Measurements from ENCODE around the gene YLPM1.

Gene YLPM1

DNA sequence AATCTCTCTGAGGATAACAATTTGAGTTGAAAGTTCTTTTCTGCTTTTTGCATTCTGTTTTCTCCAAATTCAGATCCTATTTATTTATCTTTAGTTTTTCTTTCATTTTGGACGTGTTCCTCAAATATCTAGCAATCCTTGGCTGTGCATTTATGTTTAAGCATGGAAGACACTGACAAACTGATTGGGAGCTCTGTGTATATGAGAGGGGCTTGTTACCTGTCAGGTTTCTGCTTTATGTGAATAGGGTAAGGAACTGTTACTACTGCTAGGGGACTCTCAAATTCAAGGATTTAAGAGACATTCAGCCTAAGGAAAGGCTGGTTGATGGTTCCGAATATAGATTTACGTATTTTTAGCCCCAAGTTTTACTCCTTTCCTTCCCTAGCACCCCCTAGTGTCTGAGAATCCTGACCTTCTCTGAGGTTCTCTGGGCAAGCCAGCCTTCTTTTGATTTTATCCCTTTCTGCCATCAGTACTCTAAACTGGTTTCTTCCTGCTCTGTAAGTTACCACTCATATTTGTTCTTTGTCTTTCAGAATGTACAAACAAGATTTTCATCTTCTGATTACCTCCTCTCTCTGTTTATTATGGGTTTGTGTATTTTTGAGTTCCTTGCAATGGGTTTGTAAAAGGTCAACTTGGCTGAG is 30.5 kb downstream of the YLPM1 start:
- DNase-seq: peak; percentile 10

DNA sequence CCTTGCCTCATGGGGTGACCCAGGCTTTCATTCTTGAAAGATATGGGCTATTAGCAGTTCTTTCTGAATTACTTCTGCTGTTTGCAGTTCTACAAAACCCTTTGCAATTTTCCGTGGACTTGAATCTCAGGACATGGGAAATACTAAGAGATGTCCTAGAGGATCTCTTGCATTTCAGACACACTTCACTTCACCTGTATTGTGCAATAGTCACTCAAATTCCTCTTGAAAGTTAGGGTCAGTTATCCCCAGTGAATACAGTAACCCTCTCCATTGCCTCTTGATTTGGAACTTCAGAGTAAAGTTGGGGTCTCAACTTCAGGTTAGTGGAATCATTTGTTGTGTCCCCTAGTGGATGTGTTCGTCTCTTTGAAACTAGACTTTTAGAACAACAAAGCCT is 31.8 kb downstream of the YLPM1 start:
- no peak for DNase-seq

DNA sequence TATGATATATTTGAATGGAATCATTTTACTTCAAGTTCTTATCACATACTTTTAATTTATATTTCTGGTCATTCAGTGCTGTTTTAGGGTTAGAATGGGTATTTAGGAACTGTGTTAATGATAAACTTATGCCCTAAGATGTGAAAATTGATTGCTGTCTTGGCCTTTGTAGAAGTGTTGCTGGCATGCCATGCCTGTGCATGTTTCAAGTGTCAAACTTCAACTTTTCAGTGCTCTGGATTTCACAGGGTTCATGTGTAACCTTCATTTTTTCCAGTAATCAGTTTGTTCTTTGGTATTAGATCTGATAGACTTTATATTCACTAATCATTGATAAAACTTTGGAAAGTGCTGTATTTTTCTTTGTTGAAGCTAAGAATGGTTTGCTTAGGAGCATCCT is 36.6 kb downstream of the YLPM1 start:
- no peak for DNase-seq

GRCh38 chr14:74800780-74801179 is 37.7 kb downstream of the YLPM1 start:
- DNase-seq: no peak

GRCh38 chr14:74801396-74801795 is 38.3 kb downstream of the YLPM1 start:
- no peak for DNase-seq

GRCh38 chr14:74804219-74804825 is 41.2 kb downstream of the YLPM1 start:
- peak; percentile 6 for DNase-seq

DNA sequence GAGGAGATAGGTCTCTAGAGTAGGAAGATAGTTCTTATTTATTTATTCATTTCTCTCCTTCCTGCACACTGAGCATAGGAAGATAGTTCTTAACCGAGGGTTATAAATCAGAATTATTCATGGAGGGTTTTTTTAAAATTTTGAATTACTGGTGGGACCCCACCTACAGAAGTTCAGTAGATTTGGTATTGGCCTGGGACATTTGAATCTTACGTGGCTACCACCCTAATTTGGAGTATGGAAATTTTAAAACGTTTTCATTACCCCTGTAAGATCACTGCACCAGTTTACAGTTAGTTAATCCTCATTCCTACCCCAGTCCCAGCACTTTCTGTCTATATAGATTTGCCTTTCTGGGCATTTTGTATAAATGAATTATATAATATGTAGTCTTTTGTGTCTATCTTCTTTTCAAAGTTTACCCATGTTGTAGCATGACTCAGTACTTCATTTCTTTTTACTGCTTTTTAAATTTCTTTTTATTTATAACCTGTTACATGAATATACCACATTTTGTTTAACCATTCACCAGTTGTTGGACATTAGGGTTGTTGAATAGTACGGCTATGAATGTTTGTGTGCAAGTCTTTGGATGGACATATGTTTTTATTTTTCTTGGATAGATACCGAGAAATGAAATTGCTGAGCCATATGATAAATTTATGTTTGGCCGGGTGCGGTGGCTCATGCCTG is 44.9 kb downstream of the YLPM1 start:
- DNase-seq: no peak

DNA sequence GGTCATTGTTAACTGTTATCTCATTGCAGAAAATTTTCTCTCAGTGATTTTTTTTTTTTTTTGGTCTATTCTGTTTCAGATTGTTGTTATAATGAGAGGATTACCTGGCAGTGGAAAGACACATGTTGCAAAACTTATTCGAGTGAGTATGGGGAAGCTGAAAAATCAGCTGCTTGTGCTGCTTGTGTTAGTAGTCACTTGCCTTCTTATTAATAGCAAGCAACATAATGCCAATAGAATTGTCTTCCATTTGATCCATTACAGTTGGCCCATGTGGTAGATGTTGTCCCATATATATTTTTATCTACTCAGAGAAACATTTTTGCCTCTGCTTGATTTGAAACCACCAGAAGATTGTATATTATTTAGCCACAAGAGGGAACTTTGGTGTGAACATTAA is 53.0 kb downstream of the YLPM1 start:
- no peak for DNase-seq

DNA sequence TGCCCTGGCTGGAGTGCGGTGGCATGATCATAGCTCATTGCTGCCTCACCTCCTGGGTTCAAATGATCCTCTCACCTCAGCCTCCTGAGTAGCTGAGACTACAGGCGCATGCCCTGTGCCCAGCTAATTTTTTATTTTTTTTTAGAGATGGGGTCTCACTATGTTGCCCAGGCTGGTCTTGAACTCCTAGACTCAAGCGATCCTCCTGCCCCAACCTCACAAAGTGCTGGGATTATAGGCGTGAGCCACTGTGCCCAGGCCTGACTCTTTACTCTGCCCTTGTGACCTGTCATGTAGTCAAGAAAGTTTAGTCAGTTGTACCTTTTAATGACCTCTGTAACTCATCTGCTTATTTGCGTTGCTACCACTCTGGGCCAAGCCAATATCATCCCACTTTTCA is 57.2 kb downstream of the YLPM1 start:
- DNase-seq: no peak

DNA sequence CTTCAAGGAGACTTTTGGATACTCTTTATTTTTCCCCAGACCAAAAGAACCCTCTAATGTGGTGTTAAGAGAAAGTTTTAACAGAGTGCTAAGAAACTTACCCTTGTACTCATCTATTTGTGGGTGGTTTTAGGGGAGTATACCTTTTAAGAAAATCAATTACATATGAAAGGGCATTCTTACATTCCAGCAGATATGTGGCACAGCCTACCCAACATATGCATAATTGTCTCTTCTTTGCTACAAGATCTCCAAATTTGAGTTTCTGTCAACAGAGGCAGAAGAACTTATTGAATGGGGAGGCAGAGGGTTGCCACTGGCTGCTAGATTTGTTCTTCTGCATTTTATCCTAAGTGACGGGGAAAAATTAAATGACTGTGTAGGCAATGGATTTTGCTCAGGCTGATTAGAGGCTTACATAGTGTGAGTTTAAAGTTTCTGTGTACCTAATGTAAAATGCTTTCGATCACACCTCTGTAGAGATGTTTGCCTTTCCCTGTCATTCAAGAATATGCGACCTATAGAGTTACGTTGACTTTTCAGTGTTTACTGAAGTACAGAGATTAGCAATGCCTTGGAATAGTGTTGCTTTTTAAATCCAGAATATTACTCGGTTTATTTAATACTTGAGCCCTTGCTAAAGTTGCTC is 58.3 kb downstream of the YLPM1 start:
- no peak for DNase-seq

DNA sequence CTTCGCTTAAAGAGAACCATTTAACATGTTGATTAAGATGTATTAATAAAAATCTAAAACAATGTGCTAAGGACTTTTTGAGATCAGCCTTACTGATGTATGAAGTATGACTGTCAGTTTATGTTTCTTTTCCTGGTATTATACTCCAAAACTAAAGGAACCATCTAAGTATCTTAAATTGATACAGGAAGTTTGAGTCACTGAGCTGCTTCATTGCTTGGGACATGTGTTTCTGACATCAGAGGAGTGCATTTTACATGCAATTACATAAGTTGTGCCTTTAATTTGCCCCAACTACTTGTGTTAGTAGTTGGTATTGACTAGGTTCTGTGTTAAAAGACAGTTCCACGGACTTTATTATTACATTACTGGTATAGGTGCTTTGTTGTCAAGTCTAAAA is 61.9 kb downstream of the YLPM1 start:
- DNase-seq: peak; percentile 74

DNA sequence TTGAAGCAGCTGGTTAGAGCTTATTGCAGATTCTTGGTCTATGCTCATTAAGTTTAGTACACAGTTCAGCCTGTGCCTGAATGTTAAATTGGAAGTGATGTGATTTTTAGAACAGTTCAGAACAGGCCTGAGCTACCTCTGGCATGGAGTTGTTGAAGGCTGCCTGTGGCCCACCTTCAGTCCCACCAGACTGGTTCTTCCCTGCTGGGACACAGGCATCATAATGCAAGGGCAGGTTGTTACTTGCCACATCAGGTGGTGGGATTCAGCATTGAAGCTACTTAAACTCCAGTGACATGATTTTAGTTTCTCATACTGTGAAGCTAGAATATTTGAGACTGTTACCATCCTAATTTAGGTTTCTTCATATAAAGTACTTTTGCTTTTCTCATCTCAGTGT is 63.5 kb downstream of the YLPM1 start:
- no peak for DNase-seq

DNA sequence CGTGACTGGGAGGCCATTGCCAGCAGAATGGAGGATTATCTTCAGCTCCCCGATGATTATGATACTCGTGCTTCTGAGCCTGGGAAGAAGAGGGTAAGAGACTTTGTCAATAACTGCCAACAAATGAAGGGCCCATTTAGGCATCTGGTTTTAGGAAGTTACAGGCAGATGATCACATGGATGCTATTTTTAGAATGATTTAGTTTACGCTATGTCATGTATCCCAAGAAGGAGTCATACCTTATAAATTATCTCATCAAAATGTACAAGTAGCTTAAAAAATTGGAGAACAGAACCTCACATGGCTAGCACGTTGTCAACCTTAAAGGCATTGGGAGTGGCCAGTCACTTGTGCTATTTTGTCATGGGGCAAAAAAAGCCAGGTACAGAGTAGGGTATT is 66.1 kb downstream of the YLPM1 start:
- peak; percentile 35 for DNase-seq

GRCh38 chr14:74832849-74833248 is 69.7 kb downstream of the YLPM1 start:
- DNase-seq: no peak

DNA sequence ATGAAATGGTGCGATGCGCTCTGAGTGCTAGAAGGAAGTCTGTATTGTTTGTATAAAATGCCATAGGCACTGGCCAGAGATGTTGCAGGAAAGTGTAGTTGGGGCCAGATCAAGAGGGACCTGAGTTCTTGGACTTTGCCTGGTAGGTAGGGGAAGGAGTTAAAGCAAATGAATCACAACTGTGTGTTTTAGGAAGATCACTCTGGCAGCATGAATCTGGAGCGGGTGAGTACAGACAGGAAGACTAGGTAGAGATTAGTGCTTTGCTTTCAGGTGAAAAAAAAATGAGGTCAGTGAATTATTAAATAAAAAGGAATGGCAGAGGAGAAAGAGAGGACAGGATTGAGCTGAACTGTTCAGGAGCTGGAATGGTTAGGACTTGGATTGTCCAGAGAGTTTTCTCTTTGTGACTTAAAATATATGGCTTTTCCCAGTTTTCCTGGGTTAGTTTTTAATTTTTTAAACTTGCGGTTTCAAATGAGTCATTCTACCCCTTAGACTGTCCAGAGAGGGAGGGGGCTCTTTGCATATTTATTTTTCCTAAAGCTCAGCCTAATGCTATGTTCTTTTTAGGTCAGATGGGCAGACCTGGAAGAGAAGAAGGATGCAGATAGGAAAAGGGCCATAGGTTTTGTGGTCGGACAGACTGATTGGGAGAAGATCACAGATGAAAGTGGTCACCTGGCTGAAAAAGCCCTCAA is 71.7 kb downstream of the YLPM1 start:
- no peak for DNase-seq

DNA sequence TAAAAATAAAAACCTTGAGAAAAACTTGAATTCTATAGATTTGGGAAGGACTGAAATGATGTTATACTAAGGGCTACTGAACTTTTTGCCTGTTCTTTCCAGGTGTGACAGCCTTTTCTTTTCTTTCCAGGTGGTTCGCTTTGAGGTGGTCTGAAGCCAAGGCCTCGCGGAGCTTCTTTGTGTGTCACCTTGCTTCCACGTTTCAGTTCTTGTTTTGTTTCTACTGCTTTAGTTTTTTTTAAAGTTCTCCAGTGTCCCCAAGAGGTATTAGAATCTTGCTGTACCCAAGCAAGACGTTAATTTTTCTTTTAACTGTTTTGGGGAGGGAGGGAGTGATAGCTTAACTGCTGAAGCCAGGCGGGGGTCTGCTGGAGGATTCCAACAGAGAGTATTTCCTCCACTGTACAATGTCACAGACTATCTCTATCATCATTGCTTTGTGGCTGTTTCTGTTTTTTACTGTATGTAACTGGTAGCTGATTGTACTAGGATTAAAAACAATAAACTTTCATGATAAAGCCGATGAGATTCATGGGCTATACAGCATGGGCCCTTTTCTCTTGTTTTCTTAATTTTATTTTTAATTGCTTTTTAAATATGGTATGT is 72.6 kb downstream of the YLPM1 start:
- no peak for DNase-seq

DNA sequence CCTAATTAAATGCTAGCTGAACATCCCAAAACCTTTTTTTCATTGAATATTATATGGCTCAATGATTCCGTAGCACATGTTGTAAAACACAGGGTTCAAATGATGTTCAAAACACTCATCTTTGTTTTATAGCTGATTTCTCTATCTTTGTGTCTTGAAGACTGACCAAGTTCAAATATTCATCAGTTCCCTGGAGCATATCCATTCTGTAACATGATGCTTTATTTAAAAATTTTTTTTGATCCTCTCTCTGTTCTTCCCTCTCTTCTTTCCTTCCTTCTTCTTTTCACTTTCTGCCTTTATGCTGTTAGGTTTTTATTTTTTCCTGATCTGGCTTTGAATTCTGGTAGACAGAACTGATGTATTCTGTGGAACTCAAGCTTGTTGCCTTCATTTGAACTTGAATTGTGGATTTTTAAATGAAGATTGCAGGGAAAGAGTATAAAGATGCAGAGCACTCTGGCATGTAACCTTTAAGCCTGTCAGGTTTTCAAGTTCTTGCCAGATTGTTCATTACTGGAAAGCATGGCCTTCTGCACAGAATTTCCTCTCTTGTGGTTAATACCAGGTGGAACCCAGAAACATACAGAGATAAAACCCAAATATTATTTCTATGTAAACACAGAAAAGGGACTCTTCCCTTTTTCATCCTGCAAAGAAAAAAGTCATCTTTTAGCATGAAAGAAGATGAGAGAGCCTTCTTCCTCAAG is 73.3 kb downstream of the YLPM1 start:
- no peak for DNase-seq

DNA sequence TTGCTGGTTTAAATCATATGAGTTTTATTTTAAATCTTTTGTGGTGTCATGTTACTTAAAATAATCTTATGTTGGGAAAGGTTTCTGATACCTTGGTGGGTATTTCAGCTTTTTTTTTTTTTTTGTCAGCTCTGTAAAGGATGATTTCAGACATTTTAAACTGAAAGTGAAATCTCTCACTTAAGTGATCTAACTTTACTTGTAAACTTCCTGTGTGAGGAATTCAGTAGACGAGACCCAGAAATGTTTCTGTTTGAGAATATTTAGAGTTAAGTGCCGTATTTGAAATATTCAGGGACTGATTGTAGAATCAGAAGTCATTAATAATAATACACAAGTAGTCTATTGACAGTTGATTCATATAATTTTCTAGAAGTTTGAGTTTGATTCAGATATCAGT is 75.0 kb downstream of the YLPM1 start:
- peak; percentile 39 for DNase-seq

GRCh38 chr14:74840603-74841030 is 77.5 kb downstream of the YLPM1 start:
- no peak for DNase-seq

DNA sequence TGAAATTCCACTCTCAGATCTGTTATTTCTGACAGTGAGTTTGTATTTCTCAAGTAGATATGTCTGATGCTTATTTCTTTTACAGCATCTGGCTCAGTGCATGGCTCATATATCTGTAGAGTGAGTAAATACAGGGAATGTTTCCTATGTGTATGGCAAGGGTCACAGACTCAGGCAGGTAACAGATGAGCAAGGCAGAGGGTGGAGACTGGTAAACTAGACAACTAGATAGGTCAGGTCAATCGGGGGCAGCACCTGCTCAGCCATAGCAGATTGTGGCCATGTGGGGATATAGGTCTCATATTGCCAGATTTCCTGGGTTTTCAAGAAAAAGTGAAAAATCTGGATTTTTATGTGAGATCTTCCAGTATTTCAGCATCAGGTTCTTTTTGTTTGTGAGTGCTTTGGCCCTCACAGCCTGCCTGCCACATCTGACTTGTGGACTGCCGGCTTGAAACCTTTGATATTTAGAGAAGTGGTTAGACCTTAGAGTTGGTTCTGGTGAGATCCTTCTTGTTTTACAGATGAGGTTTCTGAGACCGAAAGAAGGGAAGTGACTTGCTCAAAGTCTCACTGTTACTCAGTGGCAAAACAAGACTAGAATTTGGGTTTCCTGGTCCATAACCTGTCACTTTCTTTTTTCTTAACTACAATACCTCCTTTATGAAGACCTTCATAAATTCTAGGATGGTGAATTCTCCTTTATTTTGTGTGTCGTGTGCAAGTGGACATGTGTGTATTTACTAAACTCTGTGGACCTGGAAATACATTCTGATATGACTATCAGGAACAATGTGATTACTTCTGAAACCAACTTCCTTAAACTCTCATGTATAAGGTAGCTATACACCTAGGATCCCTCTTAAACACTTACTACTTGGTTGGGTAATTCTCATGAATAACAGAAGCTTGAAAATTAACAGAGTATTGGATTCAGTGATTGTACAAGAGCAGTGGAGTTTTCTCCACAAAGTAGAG is 78.4 kb downstream of the YLPM1 start:
- DNase-seq: peak; percentile 72

GRCh38 chr14:74843653-74844052 is 80.5 kb downstream of the YLPM1 start:
- no peak for DNase-seq
